ENCODE results near the gene TXLNA. TPM values are rescaled to one million over a fixed set of nuclear protein-coding genes. Genes with fewer than 3 reads are reported as not detected.

The TXLNA gene
- total RNA-seq, 1 donor from 2014 or later: 37.2 TPM

- Mint-ChIP-seq H3K36me3 (peaks cover 54% of the 10 kb centered on the region), H3K9me3 (no peaks in the 10 kb centered on the region), H3K27me3 (ENCODE audit: insufficient read depth, low read depth) (peaks cover 2% of the 10 kb centered on the region), H3K27ac (no peak overlapping the region), H3K4me3 (no peak overlapping the region), H3K4me1 (peaks cover under 1% of the 10 kb centered on the region)
- Histone ChIP-seq H3K27me3 (no peaks in the 10 kb centered on the region), H3K9me3 (ENCODE audit: low read depth) (no peaks in the 10 kb centered on the region), H3K4me1 (no peaks in the 10 kb centered on the region), H3K9ac (no peak overlapping the region), H4K20me1 (ENCODE audit: low read depth) (peaks cover 8% of the 10 kb centered on the region), H3K36me3 (peaks cover 5% of the 10 kb centered on the region), H3K79me2 (ENCODE audit: low read depth) (peaks cover 6% of the 10 kb centered on the region), H2AFZ (replicated peaks) (no peak overlapping the region), H3K4me3 (no peak overlapping the region), H3K27ac (no peak overlapping the region), H3K4me2 (no peak overlapping the region), H3F3A (ENCODE audit: low read depth) (peaks cover 7% of the 10 kb centered on the region)
- no peak for TF ChIP-seq EZH2phosphoT487 (IDR thresholded peaks at IDR 0.05)
- TF ChIP-seq CTCF (IDR thresholded peaks at IDR 0.05): no peak
- no peak for TF ChIP-seq EZH2 (IDR thresholded peaks at IDR 0.05)
- no peak for DNase-seq (ENCODE audit: low spot score)
These were observed 12.9 kb downstream of the TXLNA start for GRCh38 chr1:32192220-32192948.

GRCh38 chr1:32194984-32195383 is 15.5 kb downstream of the TXLNA start:
- H3K36me3 ChIP-seq: no peaks in the 10 kb centered on the region
- peaks cover 27% of the 10 kb centered on the region for H3F3A ChIP-seq (ENCODE audit: low read depth)
- no peak overlapping the region for H3K4me3 Mint-ChIP-seq
- no peaks in the 10 kb centered on the region for H3K27me3 ChIP-seq
- no peaks in the 10 kb centered on the region for H3K9me3 ChIP-seq (ENCODE audit: low read depth)
- no peak overlapping the region for H3K9ac ChIP-seq
- no peaks in the 10 kb centered on the region for H3K27me3 Mint-ChIP-seq (ENCODE audit: insufficient read depth, low read depth)
- H2AFZ ChIP-seq (replicated peaks): no peak overlapping the region
- H4K20me1 ChIP-seq (ENCODE audit: low read depth): peaks cover 9% of the 10 kb centered on the region
- peaks cover 21% of the 10 kb centered on the region for H3K4me1 Mint-ChIP-seq
- peaks cover 39% of the 10 kb centered on the region for H3K36me3 Mint-ChIP-seq
- H3K9me3 Mint-ChIP-seq: no peaks in the 10 kb centered on the region
- peaks cover 18% of the 10 kb centered on the region for H3K4me1 ChIP-seq
- H3K27ac Mint-ChIP-seq: no peak overlapping the region
- H3K4me3 ChIP-seq: no peak overlapping the region
- no peak overlapping the region for H3K27ac ChIP-seq
- H3K4me2 ChIP-seq: no peak overlapping the region
- no peak for DNase-seq (ENCODE audit: low spot score)
- TF ChIP-seq EZH2phosphoT487 (IDR thresholded peaks at IDR 0.05) (no peak), EZH2 (IDR thresholded peaks at IDR 0.05) (no peak), CTCF (IDR thresholded peaks at IDR 0.05) (no peak)
- H3K79me2 ChIP-seq (ENCODE audit: low read depth): no peaks in the 10 kb centered on the region

GRCh38 chr1:32195531-32195930 is 16.1 kb downstream of the TXLNA start:
- Histone ChIP-seq H3K36me3 (no peaks in the 10 kb centered on the region), H3K27ac (no peak overlapping the region), H3K79me2 (ENCODE audit: low read depth) (no peaks in the 10 kb centered on the region), H2AFZ (replicated peaks) (no peak overlapping the region), H3K4me3 (no peak overlapping the region), H3K4me2 (no peak overlapping the region), H3F3A (ENCODE audit: low read depth) (peaks cover 32% of the 10 kb centered on the region), H3K9ac (no peak overlapping the region), H3K9me3 (ENCODE audit: low read depth) (no peaks in the 10 kb centered on the region), H4K20me1 (ENCODE audit: low read depth) (peaks cover 9% of the 10 kb centered on the region), H3K27me3 (no peaks in the 10 kb centered on the region), H3K4me1 (peaks cover 20% of the 10 kb centered on the region)
- no peak for TF ChIP-seq CTCF (IDR thresholded peaks at IDR 0.05)
- DNase-seq (ENCODE audit: low spot score): no peak
- Mint-ChIP-seq H3K9me3 (no peaks in the 10 kb centered on the region), H3K4me1 (peaks cover 26% of the 10 kb centered on the region), H3K4me3 (no peak overlapping the region), H3K36me3 (peaks cover 36% of the 10 kb centered on the region), H3K27me3 (ENCODE audit: insufficient read depth, low read depth) (no peaks in the 10 kb centered on the region), H3K27ac (no peak overlapping the region)
